GM18505 (cell line): ENCODE measurements around the gene ABCC6.

Source experiments
- ATAC-seq: cut with Tn5 transposase; IDR thresholded peaks from one replicate; pipeline ENCODE4 v1.9.1; 2021; ENCODE audit not compliant: unreplicated experiment
- POLR2A ChIP-seq: IDR thresholded peaks from 4 replicates; pipeline ENCODE4 v1.6.1; 2011; ENCODE audit warnings: borderline replicate concordance; ENCODE audit not compliant: insufficient read depth, insufficient read length; ENCODE audit errors: extremely low read depth

Gene ABCC6

GRCh38 chr16:16147316-16147999 is 75.8 kb downstream of the ABCC6 start:
- TF ChIP-seq POLR2A = no peak
- no peak for ATAC-seq

DNA sequence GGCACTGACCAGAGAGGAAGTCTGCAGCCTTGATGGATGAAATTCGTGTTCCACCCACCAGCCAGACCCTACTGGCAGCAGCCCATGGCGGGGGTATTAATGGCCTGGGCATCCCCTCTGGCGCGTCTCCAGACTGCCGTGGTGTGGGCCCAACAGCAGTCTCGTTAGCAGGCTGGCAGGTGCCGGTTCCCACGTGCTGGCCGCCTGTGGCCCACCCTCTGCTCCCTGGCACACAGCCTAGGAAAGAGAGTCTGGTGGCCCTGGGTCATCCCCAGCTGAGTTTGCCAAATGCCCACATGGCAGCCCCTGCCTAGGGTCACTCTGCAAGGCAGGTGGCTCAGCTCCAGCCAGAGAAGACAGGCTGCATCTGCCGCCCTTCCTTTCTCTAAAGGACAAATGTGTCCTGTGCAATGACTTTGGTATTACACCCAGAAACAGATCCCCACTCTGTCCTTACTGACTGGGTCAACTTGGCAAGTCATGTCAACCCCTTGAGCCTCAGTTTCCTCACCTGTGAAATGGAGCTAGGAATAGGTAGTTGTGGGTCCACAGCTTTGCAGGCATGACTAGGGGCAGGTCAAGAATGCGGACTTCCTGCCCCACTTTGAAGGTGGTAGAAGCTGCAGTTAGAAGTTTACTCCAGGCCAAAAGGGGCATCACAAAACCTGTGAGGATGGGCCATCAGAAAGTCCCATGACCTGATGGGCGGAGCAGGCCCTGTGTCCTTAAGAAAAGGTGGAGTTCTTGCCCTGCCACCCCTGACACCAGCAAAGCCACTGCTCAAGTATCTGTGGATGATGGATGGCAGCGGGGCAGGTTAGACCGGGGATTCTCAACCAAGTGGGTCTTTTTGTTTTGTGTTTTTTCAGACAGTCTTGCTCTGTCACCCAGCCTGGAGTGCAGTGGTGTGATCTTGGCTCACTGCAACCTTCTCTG is 76.6 kb downstream of the ABCC6 start:
- no peak for TF ChIP-seq POLR2A
- no peak for ATAC-seq

DNA sequence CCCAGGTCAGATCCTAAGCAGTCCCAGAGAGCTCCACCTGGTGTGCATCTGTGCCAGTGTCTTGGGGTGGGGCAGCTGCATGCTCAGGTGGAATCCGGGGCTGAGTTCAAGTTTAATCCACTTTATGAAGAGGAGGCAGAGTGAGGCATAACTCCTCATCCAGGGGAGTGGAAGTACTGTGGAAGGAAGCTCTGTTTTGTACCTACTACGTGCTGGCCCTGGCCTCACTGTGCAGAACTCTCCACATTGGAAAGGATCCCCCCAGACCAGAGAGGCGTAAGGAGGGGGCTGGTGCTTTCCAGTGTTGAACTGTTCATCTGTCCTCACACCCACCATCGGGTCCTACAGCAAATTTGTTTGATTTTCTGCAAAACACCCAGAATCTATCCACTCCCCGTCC is 78.0 kb downstream of the ABCC6 start:
- no peak for ATAC-seq
- no peak for TF ChIP-seq POLR2A

GRCh38 chr16:16144416-16144815 is 78.9 kb downstream of the ABCC6 start:
- TF ChIP-seq POLR2A = no peak
- ATAC-seq = no peak

- no peak for TF ChIP-seq POLR2A
- no peak for ATAC-seq
Observed at GRCh38 chr16:16143931-16144330, 79.4 kb downstream of the ABCC6 start.

GRCh38 chr16:16143038-16143763 is 80.1 kb downstream of the ABCC6 start:
- no peak for ATAC-seq
- no peak for TF ChIP-seq POLR2A

DNA sequence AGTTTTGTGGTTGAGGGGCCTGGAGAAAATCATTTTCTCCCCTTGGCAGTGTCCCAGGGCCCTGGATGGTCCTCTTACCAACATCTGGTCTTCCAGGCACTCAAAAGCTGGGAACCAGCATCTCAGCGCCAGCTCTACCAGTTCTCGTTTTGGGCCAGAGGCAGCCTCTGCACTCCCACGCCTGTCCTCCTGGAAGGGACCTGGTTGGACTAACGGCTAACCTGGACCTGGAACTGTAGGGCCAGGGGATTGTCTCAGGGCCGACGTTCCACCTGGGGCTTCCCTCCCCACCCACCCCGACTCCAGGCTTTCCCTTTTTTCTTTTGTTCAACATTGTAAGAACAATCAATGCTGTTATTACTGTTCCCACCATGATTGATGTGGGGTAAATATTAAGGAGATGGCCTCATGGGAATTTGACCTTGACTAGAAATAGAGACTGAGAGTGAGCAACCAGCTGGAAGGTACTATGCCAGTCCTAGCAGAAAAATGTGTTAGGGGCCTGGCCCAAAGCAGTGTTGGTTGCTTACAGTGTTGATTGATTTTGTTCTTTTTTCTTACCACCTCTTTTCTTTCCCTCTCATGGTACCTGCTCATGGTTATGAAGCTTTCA is 81.4 kb downstream of the ABCC6 start:
- no peak for TF ChIP-seq POLR2A
- no peak for ATAC-seq

- TF ChIP-seq POLR2A = no peak
- no peak for ATAC-seq
Observed at GRCh38 chr16:16141141-16141540, 82.2 kb downstream of the ABCC6 start.

DNA sequence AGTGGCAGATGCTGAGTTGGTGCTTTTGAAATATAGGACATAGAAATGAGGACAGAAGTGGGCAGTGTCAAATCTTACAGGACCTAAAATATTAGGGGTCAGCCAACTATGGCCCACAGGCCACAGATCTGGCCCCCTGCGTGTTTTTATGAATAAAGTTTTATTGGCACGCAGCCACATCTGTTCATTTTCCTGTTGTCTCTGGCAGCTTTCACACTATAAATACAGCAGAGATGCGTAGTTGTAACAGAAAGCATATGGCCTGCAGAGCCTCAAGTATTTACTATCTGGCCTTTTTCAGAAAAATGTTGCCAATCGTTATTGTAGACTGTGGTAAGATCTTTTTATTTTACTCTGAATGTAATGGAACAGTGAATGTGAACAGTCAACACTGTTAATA is 82.8 kb downstream of the ABCC6 start:
- TF ChIP-seq POLR2A = no peak
- no peak for ATAC-seq

DNA sequence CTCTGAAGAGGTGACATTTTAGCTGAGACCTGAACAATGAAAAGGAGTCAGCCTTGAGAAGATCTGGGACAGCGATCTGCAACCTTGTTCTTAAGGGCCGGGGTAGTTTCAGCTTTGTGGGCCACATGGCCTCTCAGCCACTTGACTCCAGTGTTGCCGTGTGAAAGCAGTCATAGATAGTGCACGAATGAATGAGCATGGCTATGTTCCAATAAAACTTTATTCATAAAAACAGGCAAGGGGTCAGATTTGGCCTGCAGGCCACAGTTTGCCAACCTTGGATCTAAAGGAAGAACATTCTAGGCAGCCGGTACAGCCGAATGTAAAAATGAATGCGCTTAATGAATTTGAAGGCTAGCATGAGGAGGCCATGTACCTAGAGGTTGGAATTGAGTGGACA is 83.5 kb downstream of the ABCC6 start:
- no peak for ATAC-seq
- TF ChIP-seq POLR2A = no peak

DNA sequence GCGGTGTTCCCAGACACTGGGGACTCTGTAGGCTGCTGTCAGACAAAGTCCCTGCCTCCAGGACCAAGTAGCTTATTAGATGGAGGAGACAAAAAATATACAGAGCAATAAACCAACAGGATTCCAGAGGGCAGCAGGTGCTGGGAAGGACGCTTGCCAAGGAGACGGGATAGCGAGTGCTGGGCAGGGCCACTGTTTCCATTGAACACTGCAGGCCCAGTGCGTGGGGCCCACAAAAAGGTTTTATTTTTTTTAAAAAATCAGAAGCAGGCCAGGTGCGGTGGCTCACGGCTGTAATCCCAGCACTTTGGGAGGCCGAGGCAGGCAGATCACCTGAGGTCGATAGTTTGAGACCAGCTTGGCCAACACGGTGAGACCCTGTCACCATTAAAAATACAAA is 84.2 kb downstream of the ABCC6 start:
- no peak for ATAC-seq
- TF ChIP-seq POLR2A = no peak

DNA sequence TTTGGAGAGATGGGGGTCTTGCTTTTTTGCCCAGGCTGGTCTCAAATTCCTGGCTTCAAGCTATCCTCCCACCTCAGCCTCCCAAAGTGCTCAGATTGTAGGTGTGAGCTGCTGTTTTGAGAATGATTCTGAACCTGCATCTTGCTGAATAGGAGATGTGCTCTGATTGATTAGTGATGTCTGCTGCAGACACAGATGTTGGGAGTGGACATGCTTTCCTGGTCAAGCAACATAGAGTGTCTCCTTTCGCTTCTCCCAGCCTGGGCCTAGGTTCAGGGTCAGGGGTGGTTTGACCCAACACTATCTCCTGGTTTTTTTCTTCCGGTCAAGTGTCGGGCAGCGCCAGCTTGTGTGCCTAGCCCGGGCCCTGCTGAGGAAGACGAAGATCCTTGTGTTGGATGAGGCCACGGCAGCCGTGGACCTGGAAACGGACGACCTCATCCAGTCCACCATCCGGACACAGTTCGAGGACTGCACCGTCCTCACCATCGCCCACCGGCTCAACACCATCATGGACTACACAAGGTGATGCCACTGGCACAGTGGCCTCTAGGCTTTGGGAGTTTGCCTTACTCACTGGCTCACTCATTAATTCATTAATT is 85.2 kb downstream of the ABCC6 start:
- no peak for TF ChIP-seq POLR2A
- ATAC-seq = no peak

DNA sequence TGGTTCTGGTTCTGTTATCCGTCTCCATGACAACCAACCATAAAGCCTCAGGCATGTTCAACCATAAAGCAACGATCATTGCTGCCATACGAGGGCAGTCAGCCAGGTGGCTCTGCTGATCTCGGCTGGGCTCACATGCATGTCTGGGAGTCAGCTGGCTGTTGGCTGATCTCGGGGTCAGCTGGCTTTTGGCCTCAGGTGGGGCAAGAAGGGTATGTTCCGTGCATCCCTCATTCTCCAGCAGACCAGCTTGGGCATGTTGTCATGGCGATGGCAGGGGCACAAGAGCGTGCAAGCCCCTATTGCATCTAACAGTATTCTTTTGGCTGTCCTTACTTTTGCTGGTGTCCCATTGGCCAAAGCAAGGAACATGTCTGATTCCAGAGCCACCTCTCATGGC is 86.2 kb downstream of the ABCC6 start:
- TF ChIP-seq POLR2A = no peak
- ATAC-seq = no peak
